ENCODE results near the gene TNFRSF18.

- TF ChIP-seq CTCF (IDR thresholded peaks at IDR 0.05) = no peak
- no peak for TF ChIP-seq MLX (CRISPR knock-in tag; IDR thresholded peaks at IDR 0.05)
- no peak for TF ChIP-seq MYBL2 (CRISPR knock-in tag; IDR thresholded peaks at IDR 0.05)
- TF ChIP-seq, protein P1, sequence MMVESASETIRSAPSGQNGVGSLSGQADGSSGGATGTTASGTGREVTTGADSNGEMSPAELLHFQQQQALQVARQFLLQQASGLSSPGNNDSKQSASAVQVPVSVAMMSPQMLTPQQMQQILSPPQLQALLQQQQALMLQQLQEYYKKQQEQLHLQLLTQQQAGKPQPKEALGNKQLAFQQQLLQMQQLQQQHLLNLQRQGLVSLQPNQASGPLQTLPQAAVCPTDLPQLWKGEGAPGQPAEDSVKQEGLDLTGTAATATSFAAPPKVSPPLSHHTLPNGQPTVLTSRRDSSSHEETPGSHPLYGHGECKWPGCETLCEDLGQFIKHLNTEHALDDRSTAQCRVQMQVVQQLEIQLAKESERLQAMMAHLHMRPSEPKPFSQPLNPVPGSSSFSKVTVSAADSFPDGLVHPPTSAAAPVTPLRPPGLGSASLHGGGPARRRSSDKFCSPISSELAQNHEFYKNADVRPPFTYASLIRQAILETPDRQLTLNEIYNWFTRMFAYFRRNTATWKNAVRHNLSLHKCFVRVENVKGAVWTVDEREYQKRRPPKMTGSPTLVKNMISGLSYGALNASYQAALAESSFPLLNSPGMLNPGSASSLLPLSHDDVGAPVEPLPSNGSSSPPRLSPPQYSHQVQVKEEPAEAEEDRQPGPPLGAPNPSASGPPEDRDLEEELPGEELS (CRISPR knock-in tag; IDR thresholded peaks at IDR 0.05) = no peak
- TF ChIP-seq USF1 (CRISPR knock-in tag; IDR thresholded peaks at IDR 0.05) = no peak
- no peak for TF ChIP-seq NR2C2 (CRISPR knock-in tag; IDR thresholded peaks at IDR 0.05)
- no peak for TF ChIP-seq RELA (CRISPR knock-in tag; IDR thresholded peaks at IDR 0.05; ENCODE audit: borderline replicate concordance)
- no peak for TF ChIP-seq FOXJ3 (CRISPR knock-in tag; IDR thresholded peaks at IDR 0.05; ENCODE audit: borderline replicate concordance)
- no peak for TF ChIP-seq ETV6 (CRISPR knock-in tag; IDR thresholded peaks at IDR 0.05)
- TF ChIP-seq CDX4 (CRISPR knock-in tag; IDR thresholded peaks at IDR 0.05; ENCODE audit: borderline replicate concordance) = no peak
- TF ChIP-seq NFYB (CRISPR knock-in tag; conservative IDR thresholded peaks at IDR 0.05; ENCODE audit: low read depth) = no peak
Measured at GRCh38 chr1:1157033-1157365, 49.4 kb downstream of the TNFRSF18 start.
